ENCODE measurements around the gene PEPD.

The PEPD gene

DNA sequence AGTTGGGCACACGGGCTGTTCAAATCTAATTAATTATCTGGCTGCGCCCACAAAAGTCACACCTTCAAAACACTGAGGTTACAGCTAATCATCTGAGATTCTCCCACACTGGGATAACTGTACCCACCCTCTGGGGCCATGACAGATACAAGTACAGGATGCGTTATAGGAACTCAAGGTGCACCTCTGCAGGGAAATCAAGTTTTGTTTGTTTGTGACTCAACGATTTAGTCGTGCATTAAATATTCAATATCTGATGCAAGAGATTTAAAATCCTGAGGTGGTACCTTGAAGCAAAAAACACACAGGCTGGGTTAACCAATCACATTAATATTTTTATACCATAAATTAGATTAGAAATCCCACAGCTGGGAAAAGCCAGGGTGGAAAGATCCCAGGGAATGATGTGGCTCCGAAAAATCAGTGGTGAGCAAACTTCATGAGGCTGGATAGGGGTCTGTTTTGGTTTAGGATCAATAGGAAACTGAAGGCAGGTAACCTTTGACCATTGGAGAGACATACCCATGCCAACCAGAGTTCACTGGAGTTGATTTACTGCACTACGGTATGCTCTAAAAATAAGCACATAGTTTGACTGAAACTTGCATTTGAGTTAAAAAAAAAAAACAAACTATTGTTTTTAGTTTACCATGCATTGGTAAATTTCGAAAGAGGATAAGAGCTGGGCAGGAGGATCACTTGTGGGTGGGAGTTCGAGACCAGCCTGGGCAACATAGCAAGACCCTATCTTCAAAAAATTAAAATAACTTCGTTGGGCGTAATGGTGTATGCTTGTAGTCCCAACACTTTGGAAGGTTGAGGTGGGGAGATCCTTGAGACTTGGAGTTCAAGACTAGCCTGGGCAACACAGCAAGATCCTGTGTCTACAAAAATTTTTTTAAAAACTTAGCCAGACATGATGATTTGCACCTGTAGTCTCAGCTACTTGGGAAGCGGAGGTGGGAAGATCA, 172.0 kb downstream of the PEPD start:
- no peak for DNase-seq

DNA sequence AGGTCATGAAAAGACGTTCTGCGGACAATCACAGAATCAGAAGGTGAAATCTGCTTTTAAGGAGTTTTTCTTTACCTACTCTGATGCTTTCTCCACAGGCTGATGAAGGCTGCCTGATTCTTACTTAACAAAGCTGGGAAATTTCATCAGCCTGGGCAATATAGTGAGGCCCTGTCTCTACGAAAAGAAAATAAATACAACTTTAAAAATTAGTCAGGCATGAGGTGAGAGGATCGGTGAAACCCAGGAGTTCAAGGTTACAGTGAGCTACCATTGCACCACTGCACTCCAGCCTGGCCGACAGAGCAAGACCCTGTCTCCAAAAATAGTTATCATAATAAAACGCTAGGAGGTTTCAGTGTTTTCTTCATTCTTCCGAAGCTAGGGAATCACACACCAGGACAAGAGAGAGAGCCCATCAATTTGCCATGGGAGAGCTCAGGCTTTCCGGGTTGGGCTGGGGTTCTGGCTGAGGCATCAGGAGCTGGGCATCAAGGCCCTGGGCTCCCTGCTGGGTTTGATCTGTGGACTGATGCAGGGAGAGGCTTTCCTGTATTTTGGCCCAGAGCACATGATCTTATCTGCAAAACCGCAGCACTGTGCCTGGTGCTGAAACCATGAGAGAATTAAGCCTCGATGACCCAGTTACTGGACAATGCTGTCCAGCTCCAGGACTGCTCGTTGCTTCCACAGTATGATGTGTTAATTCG, 173.1 kb downstream of the PEPD start:
- no peak for DNase-seq

DNA sequence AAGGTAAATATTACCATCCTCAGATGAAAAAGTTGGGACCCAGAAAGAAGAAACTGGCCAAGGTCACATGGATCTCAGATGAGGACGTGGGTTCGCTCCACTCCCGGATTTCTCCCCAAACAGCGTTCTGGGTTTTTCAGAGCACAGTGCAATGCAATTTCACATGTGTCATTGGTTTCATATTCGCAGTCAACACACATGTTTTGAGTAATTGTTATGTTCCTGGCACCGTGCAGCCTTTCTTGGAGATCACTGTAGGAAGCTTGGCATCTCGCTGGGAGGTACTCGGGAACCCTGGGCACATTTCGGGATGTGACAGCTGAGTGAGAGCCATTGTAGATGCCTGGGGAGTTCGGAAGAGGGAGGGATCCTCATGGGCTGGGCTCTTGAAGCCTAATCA, 174.3 kb downstream of the PEPD start:
- DNase-seq, result no peak

DNA sequence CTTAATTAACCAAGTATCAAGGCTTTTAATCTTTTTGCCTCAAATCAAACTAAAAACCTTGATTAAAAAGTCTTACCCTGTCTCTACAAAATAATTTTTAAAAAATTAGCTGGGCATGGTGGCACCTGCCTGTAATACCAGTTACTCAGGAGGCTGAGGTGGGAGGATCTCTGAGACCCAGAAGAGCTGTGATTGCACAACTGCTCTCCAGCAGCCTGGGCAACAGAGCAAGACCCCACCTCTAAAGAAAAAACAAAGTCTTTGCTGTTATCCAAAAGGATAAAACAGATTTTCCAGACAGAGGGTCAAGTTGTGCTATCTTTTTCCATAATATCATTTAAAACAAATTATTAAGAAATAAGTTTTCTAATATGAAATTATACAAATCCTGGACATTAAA, 174.9 kb downstream of the PEPD start:
- no peak for DNase-seq

DNA sequence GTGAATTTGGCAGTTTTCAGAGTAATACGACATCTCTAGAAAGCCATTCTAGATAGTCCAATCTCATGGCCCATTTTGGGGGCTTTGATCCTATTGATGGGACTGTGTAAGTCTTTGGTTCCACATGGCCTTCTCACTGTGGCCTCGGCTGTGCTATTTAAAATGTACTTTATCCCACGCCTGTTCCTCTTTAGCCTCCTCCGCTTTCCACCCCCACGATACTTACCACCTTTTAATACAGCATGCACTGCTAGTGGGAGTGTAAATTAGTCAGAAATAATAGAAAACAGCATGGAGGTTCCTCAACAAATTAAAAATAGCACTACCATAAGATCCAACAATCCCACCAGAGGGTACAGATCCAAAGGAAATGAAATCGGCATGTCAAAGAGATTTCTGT, 176.4 kb downstream of the PEPD start:
- no peak for DNase-seq

DNA sequence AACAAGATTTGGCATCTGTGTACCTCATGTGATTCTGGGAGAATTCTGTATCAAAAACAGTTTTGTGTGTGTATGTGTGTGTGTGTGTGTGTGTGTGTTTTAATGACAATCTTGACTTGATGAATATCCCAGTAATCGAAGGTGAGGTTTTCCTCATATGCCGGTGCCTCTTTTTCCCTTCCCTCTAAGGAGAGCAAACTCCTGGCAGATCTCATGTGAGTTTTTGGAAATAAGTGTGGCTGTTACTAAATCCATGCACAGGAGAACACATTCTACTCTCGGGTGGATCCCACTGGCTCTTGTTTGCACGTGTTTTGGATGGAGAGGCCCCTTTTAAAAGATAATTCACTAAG, 177.0 kb downstream of the PEPD start:
- DNase-seq, result no peak

DNA sequence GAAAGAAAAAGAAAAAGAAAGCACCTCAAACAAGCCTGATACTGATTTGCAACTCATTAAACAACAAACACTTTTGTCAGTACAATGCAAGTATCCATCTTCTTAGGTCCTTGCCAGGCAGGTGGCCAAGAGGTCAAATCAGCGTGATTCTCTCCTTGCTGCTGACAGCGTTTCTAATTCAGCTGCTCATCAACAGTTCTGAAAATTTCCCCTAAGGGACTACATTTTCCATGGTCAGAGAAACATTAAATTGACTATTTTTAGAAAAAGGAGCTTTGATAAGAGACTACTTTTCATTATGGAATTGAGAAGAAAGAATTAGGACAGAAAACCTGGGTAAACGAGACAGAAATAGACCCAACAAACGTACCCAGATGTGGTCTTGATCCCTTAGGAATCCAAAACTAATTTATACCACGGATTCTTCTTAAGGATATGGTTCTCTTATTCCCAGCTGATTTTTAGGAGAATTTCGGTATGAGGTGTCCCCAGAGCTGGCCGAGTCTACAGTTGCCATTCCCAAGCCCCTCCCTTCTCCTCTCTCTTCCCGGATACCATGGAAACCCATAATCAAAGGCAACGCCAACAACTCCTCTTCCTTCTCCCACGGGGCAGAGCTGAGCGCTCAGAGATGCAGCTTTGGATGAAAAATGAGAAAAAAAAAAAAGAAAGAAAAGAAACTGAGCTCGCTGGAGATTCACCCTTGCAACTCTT, 177.6 kb downstream of the PEPD start:
- no peak for DNase-seq

DNA sequence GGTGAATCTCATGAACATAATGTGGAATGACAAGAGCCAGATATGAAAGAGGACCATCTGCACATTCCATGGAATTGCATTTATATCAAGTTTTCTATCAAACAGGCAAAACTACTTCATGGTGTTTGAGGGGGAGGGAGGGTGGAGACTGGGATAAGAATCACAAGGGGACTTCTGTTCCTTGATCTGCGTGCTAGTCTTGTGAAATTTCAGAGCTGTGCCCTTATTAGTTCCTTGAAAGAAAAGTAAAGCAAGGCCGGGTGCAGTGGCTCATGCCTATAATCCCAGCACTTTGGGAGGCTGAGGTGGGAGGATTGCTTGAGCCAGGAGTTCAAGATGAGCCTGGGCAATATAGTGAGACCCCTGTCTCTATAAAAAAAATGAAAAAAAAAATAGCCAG, 178.3 kb downstream of the PEPD start:
- no peak for DNase-seq

DNA sequence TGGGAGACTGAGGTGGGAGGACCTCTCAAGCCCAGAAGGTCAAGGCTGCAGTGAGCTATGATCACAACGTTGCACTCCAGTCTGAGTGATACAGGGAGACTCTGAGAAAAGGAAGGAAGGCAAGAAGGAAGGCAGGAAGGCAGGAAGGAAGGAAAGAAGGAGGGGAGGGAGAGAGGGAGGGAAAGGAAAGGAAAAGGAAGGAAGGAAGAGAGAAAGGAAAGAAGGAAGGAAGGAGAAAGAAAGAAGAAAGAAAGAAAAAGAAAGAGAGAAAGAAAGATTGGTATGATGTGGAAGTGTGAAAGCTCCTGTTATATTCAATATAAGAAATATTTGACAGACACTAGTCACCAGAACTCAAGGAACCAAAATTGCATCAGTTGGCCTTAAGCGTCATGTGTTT, 180.6 kb downstream of the PEPD start:
- DNase-seq, result no peak

DNA sequence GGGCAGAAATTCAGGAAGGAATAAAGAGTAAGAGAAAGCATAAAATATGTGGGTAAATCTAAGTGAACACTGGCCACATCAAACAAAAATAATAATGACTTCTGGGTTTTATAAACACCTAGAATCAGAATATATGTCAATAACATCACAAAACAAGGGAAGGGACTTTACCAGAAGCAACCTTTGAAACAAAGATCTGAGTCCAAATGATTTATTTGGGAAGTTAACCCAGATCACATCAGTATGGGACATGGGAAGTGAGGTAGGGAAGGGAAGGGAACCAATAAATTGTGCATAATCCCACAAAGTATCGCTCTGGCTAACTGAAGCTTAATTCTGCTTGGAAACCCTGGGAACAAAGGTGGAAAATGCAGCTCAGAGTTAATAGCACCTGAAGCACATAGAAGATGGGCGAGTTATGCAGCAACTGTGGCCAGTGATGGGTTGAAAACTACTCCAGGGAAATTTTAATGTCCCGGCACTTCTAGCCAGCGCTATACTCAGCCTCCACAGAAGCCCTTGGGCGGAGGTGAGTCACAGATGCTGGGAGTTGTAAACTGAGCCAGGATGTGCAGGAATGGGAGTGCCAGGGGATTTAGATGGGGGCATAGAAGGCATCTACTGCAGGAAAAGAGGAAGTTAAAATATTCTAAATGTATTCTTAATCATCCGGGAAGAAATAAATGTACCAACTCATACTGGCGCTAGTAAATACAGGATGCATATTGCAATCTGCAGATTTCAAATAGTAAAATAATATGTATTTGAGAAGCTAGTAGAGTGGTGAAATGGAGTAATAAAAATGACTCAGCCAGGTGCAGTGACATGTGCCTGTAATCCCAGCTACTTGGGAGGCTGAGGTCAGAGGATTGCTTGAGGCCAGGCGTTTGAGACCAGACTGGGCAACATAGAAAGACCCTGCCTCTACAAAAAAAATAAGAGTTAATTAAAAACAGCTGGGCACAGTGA, 182.3 kb downstream of the PEPD start:
- DNase-seq, result no peak

Measured in DMS79 treated with DMSO at 0.1 percent for 48 hours (cell line).